HS-5 (cell line): ENCODE measurements around the gene TDRD12.
"Not testable (repeated sequence)": the region's sequence is repeated elsewhere in the genome, so short reads cannot be mapped to it uniquely, and the experiment has no call there.

Experiments
- DNase-seq: peaks from one replicate; pipeline ENCODE4 v3.0.0-alpha.2; 2012; ENCODE audit warnings: low read depth

TDRD12 gene

GRCh38 chr19:32693151-32694108 is 26.1 kb upstream of the TDRD12 start:
- DNase-seq = not testable (repeated sequence)

- not testable (repeated sequence) for DNase-seq
Observed at GRCh38 chr19:32694316-32694715, 25.3 kb upstream of the TDRD12 start.

GRCh38 chr19:32694851-32695250 is 24.7 kb upstream of the TDRD12 start:
- not testable (repeated sequence) for DNase-seq

- not testable (repeated sequence) for DNase-seq
Observed at GRCh38 chr19:32695506-32695905, 24.1 kb upstream of the TDRD12 start.

GRCh38 chr19:32696771-32697170 is 22.8 kb upstream of the TDRD12 start:
- not testable (repeated sequence) for DNase-seq

GRCh38 chr19:32700129-32700528 is 19.4 kb upstream of the TDRD12 start:
- not testable (repeated sequence) for DNase-seq

GRCh38 chr19:32702010-32702409 is 17.6 kb upstream of the TDRD12 start:
- no peak for DNase-seq

- DNase-seq = not testable (repeated sequence)
Observed at GRCh38 chr19:32704006-32704405, 15.6 kb upstream of the TDRD12 start.

- no peak for DNase-seq
Observed at GRCh38 chr19:32708457-32708856, 11.1 kb upstream of the TDRD12 start.

GRCh38 chr19:32709032-32709431 is 10.5 kb upstream of the TDRD12 start:
- no peak for DNase-seq

- no peak for DNase-seq
Observed at GRCh38 chr19:32711747-32712146, 7.8 kb upstream of the TDRD12 start.

- not testable (repeated sequence) for DNase-seq
Observed at GRCh38 chr19:32716203-32716602, 3.4 kb upstream of the TDRD12 start.

GRCh38 chr19:32717496-32717895 is 2.1 kb upstream of the TDRD12 start:
- DNase-seq = no peak

- DNase-seq = no peak
Observed at GRCh38 chr19:32718286-32718685, 1.3 kb upstream of the TDRD12 start.

GRCh38 chr19:32720216-32720935 is 809 bp downstream of the TDRD12 start:
- no peak for DNase-seq

GRCh38 chr19:32720936-32721250 is 1.3 kb downstream of the TDRD12 start:
- DNase-seq = no peak

GRCh38 chr19:32735936-32736335 is 16.4 kb downstream of the TDRD12 start:
- no peak for DNase-seq

- DNase-seq = no peak
Observed at GRCh38 chr19:32743021-32743420, 23.5 kb downstream of the TDRD12 start.

- no peak for DNase-seq
Observed at GRCh38 chr19:32743447-32743846, 23.9 kb downstream of the TDRD12 start.

GRCh38 chr19:32744555-32745325 is 25.2 kb downstream of the TDRD12 start:
- DNase-seq = no peak

GRCh38 chr19:32745594-32746251 is 26.2 kb downstream of the TDRD12 start:
- not testable (repeated sequence) for DNase-seq
